ENCODE data around the gene TRAF3. TPM values are rescaled to one million over a fixed set of nuclear protein-coding genes. Genes with fewer than 3 reads are reported as not detected.

TRAF3 gene
- total RNA-seq, 1 donor from 2014 or later = 25.8 TPM

DNA sequence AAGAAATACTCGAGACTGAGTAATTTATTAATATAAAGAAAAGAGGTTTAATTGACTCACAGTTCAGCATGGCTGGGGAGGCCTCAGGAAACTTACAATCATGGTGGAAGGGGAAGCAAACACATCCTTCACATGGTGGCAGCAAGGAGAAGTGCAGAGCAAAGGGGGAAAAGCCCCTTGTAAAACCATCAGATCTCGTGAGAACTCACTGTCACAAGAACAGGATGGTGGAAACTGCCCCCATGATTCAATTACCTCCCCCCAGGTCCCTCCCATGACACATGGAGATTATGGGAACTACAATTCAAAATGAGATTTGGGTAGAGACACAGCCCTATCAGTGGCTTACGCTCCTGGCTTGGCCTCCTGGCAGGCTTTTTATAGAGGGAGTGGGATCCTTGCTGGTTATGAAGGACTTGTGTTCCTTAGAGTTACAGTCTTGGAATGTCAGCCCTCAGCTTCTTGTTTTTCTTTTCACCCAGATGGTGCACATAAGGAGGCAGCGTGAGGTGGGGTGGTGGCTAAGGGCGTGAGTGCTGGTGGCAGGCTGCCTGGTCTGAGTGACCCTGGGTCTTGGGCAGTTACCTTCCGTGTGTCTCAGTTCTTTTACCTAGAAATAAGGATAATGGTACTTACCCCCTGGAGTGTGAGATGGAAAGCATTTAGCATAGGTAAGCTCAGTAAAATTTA is 25.7 kb downstream of the TRAF3 start:
- no peak for TF ChIP-seq CTCF (conservative IDR thresholded peaks at IDR 0.05)
- Mint-ChIP-seq H3K36me3 (ENCODE audit: low read depth) (no peaks in the 10 kb centered on the region), H3K27me3 (ENCODE audit: low read depth) (no peaks in the 10 kb centered on the region), H3K27ac (ENCODE audit: unreplicated experiment) (no peak overlapping the region), H3K4me3 (no peak overlapping the region), H3K9me3 (no peaks in the 10 kb centered on the region), H3K4me1 (peaks cover 27% of the 10 kb centered on the region)
- DNase-seq (ENCODE audit: low read depth, low spot score) = no peak

- Mint-ChIP-seq H3K36me3 (ENCODE audit: low read depth) (no peaks in the 10 kb centered on the region), H3K27me3 (ENCODE audit: low read depth) (no peaks in the 10 kb centered on the region), H3K4me3 (no peak overlapping the region), H3K4me1 (peaks cover 23% of the 10 kb centered on the region), H3K9me3 (no peaks in the 10 kb centered on the region), H3K27ac (ENCODE audit: unreplicated experiment) (no peak overlapping the region)
- DNase-seq (ENCODE audit: low read depth, low spot score) = no peak
- TF ChIP-seq CTCF (conservative IDR thresholded peaks at IDR 0.05) = no peak
Observed at GRCh38 chr14:102804858-102805257, 27.6 kb downstream of the TRAF3 start.

DNA sequence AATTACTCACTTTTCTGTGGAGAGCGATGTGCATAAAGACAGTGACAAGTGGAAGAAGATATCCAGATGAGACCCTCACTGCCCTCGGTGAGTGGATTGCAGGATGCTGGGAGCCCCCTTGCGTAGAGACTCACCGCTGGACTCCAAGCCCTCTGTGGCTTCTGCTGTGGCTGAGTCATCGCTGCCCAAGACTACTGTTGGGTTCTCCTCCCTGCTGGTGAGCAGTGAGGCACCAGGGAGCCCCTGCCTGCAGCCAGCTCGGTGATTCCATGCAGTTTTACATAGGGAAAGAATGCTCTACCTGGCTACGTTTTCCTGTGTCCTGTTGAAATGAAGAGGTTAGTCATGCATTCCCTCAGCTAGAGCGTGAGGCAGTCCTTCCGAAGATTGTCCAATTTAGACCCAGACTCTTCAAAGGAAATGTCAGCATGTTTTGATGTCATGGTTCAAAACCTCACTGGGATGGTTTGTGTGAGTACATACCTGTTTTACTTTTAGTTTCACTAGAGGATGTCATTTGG is 28.2 kb downstream of the TRAF3 start:
- Mint-ChIP-seq H3K4me3 (no peak overlapping the region), H3K9me3 (no peaks in the 10 kb centered on the region), H3K36me3 (ENCODE audit: low read depth) (no peaks in the 10 kb centered on the region), H3K27me3 (ENCODE audit: low read depth) (no peaks in the 10 kb centered on the region), H3K27ac (ENCODE audit: unreplicated experiment) (no peak overlapping the region), H3K4me1 (peaks cover 23% of the 10 kb centered on the region)
- no peak for DNase-seq (ENCODE audit: low read depth, low spot score)
- no peak for TF ChIP-seq CTCF (conservative IDR thresholded peaks at IDR 0.05)

DNA sequence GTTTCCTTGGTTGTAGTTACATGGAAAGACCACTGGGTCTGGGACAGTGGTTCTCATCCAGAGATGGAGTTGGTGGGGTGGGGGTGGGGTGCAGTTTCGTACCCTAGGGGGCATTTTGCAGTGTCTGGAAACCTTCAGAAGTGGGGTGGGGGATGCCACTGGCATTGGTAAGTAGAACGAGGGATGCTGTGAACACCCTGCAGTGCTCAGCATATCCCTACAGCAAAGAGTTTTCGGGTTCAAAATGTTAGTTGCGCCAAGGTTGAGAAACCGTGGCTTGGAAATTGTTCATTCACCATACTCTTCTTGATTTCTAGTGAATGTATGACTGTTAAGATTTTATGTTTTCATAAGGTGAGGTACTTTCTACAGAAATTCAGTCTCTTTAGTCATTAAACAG is 28.7 kb downstream of the TRAF3 start:
- Mint-ChIP-seq H3K4me3 (no peak overlapping the region), H3K4me1 (peaks cover 23% of the 10 kb centered on the region), H3K27me3 (ENCODE audit: low read depth) (no peaks in the 10 kb centered on the region), H3K9me3 (no peaks in the 10 kb centered on the region), H3K36me3 (ENCODE audit: low read depth) (no peaks in the 10 kb centered on the region), H3K27ac (ENCODE audit: unreplicated experiment) (no peak overlapping the region)
- TF ChIP-seq CTCF (conservative IDR thresholded peaks at IDR 0.05) = no peak
- no peak for DNase-seq (ENCODE audit: low read depth, low spot score)

- no peak overlapping the region for H3K27ac Mint-ChIP-seq (ENCODE audit: unreplicated experiment)
- no peaks in the 10 kb centered on the region for H3K36me3 Mint-ChIP-seq (ENCODE audit: low read depth)
- H3K4me3 Mint-ChIP-seq = no peak overlapping the region
- TF ChIP-seq CTCF (conservative IDR thresholded peaks at IDR 0.05) = no peak
- peaks cover 23% of the 10 kb centered on the region for H3K4me1 Mint-ChIP-seq
- H3K9me3 Mint-ChIP-seq = no peaks in the 10 kb centered on the region
- H3K27me3 Mint-ChIP-seq (ENCODE audit: low read depth) = no peaks in the 10 kb centered on the region
- no peak for DNase-seq (ENCODE audit: low read depth, low spot score)
Observed at GRCh38 chr14:102806447-102806846, 29.2 kb downstream of the TRAF3 start.
